Measurements from ENCODE around the gene CCDC170.
A peak's percentile ranks its signal among the peaks of the same experiment; 100 is the strongest.
"Not testable (repeated sequence)": the region's sequence is repeated elsewhere in the genome, so short reads cannot be mapped to it uniquely, and the experiment has no call there.

Gene CCDC170

GRCh38 chr6:151493804-151494234 is at the start of gene CCDC170:
TSS of gene CCDC170 (plus strand) at chr6:151494017. CDS start at chr6:151494129, 112 bp downstream.
- Mint-ChIP-seq H3K4me1 (peaks cover 14% of the 10 kb centered on the region), H3K9me3 (no peaks in the 10 kb centered on the region), H3K27me3 (peaks cover 21% of the 10 kb centered on the region), H3K27ac (peak within 1 kb of the TSS; percentile 50), H3K36me3 (no peaks in the 10 kb centered on the region), H3K4me3 (peak within 1 kb of the TSS; percentile 82)
- DNase-seq (ENCODE audit: low spot score in 2 of 2) (peak; percentile 11 to 30), ATAC-seq (ENCODE audit: low read depth) (peak; percentile 51)

GRCh38 chr6:151445482-151445881 is 48.3 kb upstream of the CCDC170 start:
- Mint-ChIP-seq H3K27me3 (no peaks in the 10 kb centered on the region), H3K27ac (no peak overlapping the region), H3K36me3 (peaks cover 4% of the 10 kb centered on the region), H3K9me3 (no peaks in the 10 kb centered on the region), H3K4me1 (peaks cover 11% of the 10 kb centered on the region), H3K4me3 (no peak overlapping the region)
- no peak for ATAC-seq (ENCODE audit: low read depth)
- no peak for DNase-seq (ENCODE audit: low spot score in 2 of 2)

GRCh38 chr6:151447237-151447636 is 46.6 kb upstream of the CCDC170 start:
- no peaks in the 10 kb centered on the region for H3K9me3 Mint-ChIP-seq
- ATAC-seq (ENCODE audit: low read depth) (no peak), DNase-seq (ENCODE audit: low spot score in 2 of 2) (no peak)
- H3K27me3 Mint-ChIP-seq: no peaks in the 10 kb centered on the region
- peaks cover 2% of the 10 kb centered on the region for H3K36me3 Mint-ChIP-seq
- H3K4me3 Mint-ChIP-seq: no peak overlapping the region
- H3K4me1 Mint-ChIP-seq: peaks cover 12% of the 10 kb centered on the region
- H3K27ac Mint-ChIP-seq: no peak overlapping the region

- no peaks in the 10 kb centered on the region for H3K27me3 Mint-ChIP-seq
- H3K9me3 Mint-ChIP-seq: no peaks in the 10 kb centered on the region
- H3K4me1 Mint-ChIP-seq: peaks cover 12% of the 10 kb centered on the region
- H3K36me3 Mint-ChIP-seq: peaks cover 2% of the 10 kb centered on the region
- ATAC-seq (ENCODE audit: low read depth) (no peak), DNase-seq (ENCODE audit: low spot score in 2 of 2) (no peak)
- no peak overlapping the region for H3K4me3 Mint-ChIP-seq
- H3K27ac Mint-ChIP-seq: no peak overlapping the region
Observed at GRCh38 chr6:151448623-151449022, 45.2 kb upstream of the CCDC170 start.

- Mint-ChIP-seq H3K4me1 (peaks cover 19% of the 10 kb centered on the region), H3K4me3 (peak overlapping the region; percentile 87)
- not testable (repeated sequence) for DNase-seq (ENCODE audit: low spot score in 2 of 2); H3K36me3 Mint-ChIP-seq; ATAC-seq (ENCODE audit: low read depth); H3K27ac Mint-ChIP-seq; H3K9me3 Mint-ChIP-seq; H3K27me3 Mint-ChIP-seq
Observed at GRCh38 chr6:151450928-151451327, 42.9 kb upstream of the CCDC170 start.

- no peak for DNase-seq (ENCODE audit: low spot score in 2 of 2)
- Mint-ChIP-seq H3K4me1 (peaks cover 21% of the 10 kb centered on the region), H3K27me3 (no peaks in the 10 kb centered on the region)
Observed at GRCh38 chr6:151451417-151451949, 42.3 kb upstream of the CCDC170 start.

GRCh38 chr6:151451950-151452749 is 41.7 kb upstream of the CCDC170 start, which contains the start of gene RMND1:
TSS of gene RMND1 (minus strand) at chr6:151452126. CDS start at chr6:151445811, 6,315 bp downstream.
- no peaks in the 10 kb centered on the region for H3K27me3 Mint-ChIP-seq
- H3K9me3 Mint-ChIP-seq: no peaks in the 10 kb centered on the region
- peaks cover 25% of the 10 kb centered on the region for H3K4me1 Mint-ChIP-seq
- H3K4me3 Mint-ChIP-seq: peak within 1 kb of the TSS; percentile 87
- peak; percentile 93 to 97 for DNase-seq (ENCODE audit: low spot score in 2 of 2)
- H3K36me3 Mint-ChIP-seq: peaks cover 2% of the 10 kb centered on the region
- peak; percentile 93 for ATAC-seq (ENCODE audit: low read depth)
- H3K27ac Mint-ChIP-seq: peak within 1 kb of the TSS; percentile 91

More at GRCh38 chr6:151451417-151451949, 42.3 kb upstream of the CCDC170 start:
- peak; percentile 20 for ATAC-seq (ENCODE audit: low read depth)
- peak overlapping the region; percentile 91 for H3K27ac Mint-ChIP-seq
- peaks cover 2% of the 10 kb centered on the region for H3K36me3 Mint-ChIP-seq
- H3K9me3 Mint-ChIP-seq: no peaks in the 10 kb centered on the region
- H3K4me3 Mint-ChIP-seq: peak overlapping the region; percentile 87

- H3K4me1 Mint-ChIP-seq: peaks cover 26% of the 10 kb centered on the region
- H3K27ac Mint-ChIP-seq: peak overlapping the region; percentile 91
- no peak for ATAC-seq (ENCODE audit: low read depth)
- peak overlapping the region; percentile 87 for H3K4me3 Mint-ChIP-seq
- H3K27me3 Mint-ChIP-seq: no peaks in the 10 kb centered on the region
- DNase-seq (ENCODE audit: low spot score in 2 of 2): no peak
- H3K9me3 Mint-ChIP-seq: no peaks in the 10 kb centered on the region
- H3K36me3 Mint-ChIP-seq: peaks cover 2% of the 10 kb centered on the region
Observed at GRCh38 chr6:151452750-151453427, 40.9 kb upstream of the CCDC170 start.

- not testable (repeated sequence) for H3K27ac Mint-ChIP-seq; DNase-seq (ENCODE audit: low spot score in 2 of 2); ATAC-seq (ENCODE audit: low read depth)
Observed at GRCh38 chr6:151455751-151456398, 37.9 kb upstream of the CCDC170 start.

GRCh38 chr6:151461673-151462072 is 32.1 kb upstream of the CCDC170 start:
- DNase-seq (ENCODE audit: low spot score in 2 of 2) (no peak), ATAC-seq (ENCODE audit: low read depth) (no peak)
- Mint-ChIP-seq H3K27me3 (no peaks in the 10 kb centered on the region), H3K27ac (no peak overlapping the region), H3K36me3 (peaks cover 12% of the 10 kb centered on the region), H3K4me1 (peaks cover 19% of the 10 kb centered on the region), H3K4me3 (no peak overlapping the region), H3K9me3 (no peaks in the 10 kb centered on the region)

More at GRCh38 chr6:151455751-151456398, 37.9 kb upstream of the CCDC170 start:
- H3K4me3 Mint-ChIP-seq, H3K27me3 Mint-ChIP-seq, H3K36me3 Mint-ChIP-seq, H3K9me3 Mint-ChIP-seq: not testable (repeated sequence)
- peaks cover 21% of the 10 kb centered on the region for H3K4me1 Mint-ChIP-seq

GRCh38 chr6:151464702-151465101 is 29.1 kb upstream of the CCDC170 start:
- DNase-seq (ENCODE audit: low spot score in 2 of 2) (no peak), ATAC-seq (ENCODE audit: low read depth) (peak; percentile 65)
- no peaks in the 10 kb centered on the region for H3K9me3 Mint-ChIP-seq
- H3K27me3 Mint-ChIP-seq: no peaks in the 10 kb centered on the region
- no peak overlapping the region for H3K4me3 Mint-ChIP-seq
- peak overlapping the region; percentile 77 for H3K27ac Mint-ChIP-seq
- peaks cover 16% of the 10 kb centered on the region for H3K4me1 Mint-ChIP-seq
- H3K36me3 Mint-ChIP-seq: peaks cover 22% of the 10 kb centered on the region

GRCh38 chr6:151475653-151476523 is 17.9 kb upstream of the CCDC170 start:
- DNase-seq (ENCODE audit: low spot score in 2 of 2) (peak; percentile 33 to 38), ATAC-seq (ENCODE audit: low read depth) (peak; percentile 38)
- no peaks in the 10 kb centered on the region for H3K9me3 Mint-ChIP-seq
- no peak overlapping the region for H3K27ac Mint-ChIP-seq
- H3K27me3 Mint-ChIP-seq: no peaks in the 10 kb centered on the region
- peak overlapping the region; percentile 14 for H3K4me3 Mint-ChIP-seq
- peaks cover 7% of the 10 kb centered on the region for H3K4me1 Mint-ChIP-seq
- no peaks in the 10 kb centered on the region for H3K36me3 Mint-ChIP-seq

- no peak for ATAC-seq (ENCODE audit: low read depth)
- no peaks in the 10 kb centered on the region for H3K9me3 Mint-ChIP-seq
- no peak overlapping the region for H3K4me3 Mint-ChIP-seq
- H3K4me1 Mint-ChIP-seq: peaks cover 16% of the 10 kb centered on the region
- H3K27me3 Mint-ChIP-seq: no peaks in the 10 kb centered on the region
- H3K36me3 Mint-ChIP-seq: no peaks in the 10 kb centered on the region
- no peak for DNase-seq (ENCODE audit: low spot score in 2 of 2)
- H3K27ac Mint-ChIP-seq: no peak overlapping the region
Observed at GRCh38 chr6:151477726-151478125, 16.1 kb upstream of the CCDC170 start.

All from memory B cell (primary cell).